Panc1 (cell line): ENCODE results near the gene TPGS2.

Source experiments
- POLR2AphosphoS5 ChIP-seq: IDR thresholded peaks from 2 replicates; pipeline ENCODE4 v1.6.1; 2012; ENCODE audit warnings: mild to moderate bottlenecking, low read depth, low read length, moderate library complexity
- SIN3A ChIP-seq: IDR thresholded peaks from 2 replicates; pipeline ENCODE4 v1.6.1; 2012; ENCODE audit warnings: low read depth, mild to moderate bottlenecking, low read length, moderate library complexity, borderline replicate concordance; ENCODE audit not compliant: insufficient read depth
- TCF7L2 ChIP-seq: IDR thresholded peaks from 2 replicates; pipeline ENCODE4 v1.6.1; 2011; ENCODE audit warnings: mild to moderate bottlenecking, low read depth, low read length, inconsistent platforms
- TF ChIP-seq, protein P1 (sequence below): fragments of 450-650 bp; IDR thresholded peaks from 2 replicates; pipeline ENCODE4 v1.5.1; 2017; ENCODE audit warnings: mild to moderate bottlenecking

- TF ChIP-seq, protein P1, sequence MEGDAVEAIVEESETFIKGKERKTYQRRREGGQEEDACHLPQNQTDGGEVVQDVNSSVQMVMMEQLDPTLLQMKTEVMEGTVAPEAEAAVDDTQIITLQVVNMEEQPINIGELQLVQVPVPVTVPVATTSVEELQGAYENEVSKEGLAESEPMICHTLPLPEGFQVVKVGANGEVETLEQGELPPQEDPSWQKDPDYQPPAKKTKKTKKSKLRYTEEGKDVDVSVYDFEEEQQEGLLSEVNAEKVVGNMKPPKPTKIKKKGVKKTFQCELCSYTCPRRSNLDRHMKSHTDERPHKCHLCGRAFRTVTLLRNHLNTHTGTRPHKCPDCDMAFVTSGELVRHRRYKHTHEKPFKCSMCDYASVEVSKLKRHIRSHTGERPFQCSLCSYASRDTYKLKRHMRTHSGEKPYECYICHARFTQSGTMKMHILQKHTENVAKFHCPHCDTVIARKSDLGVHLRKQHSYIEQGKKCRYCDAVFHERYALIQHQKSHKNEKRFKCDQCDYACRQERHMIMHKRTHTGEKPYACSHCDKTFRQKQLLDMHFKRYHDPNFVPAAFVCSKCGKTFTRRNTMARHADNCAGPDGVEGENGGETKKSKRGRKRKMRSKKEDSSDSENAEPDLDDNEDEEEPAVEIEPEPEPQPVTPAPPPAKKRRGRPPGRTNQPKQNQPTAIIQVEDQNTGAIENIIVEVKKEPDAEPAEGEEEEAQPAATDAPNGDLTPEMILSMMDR, result no peak
- TF ChIP-seq POLR2AphosphoS5, result no peak
- no peak for TF ChIP-seq SIN3A
- no peak for TF ChIP-seq TCF7L2
Measured at GRCh38 chr18:36757991-36758390, 70.8 kb downstream of the TPGS2 start.
